ENCODE measurements around the gene CYP11A1. TPM values are rescaled to one million over a fixed set of nuclear protein-coding genes. Genes with fewer than 3 reads are reported as not detected.

The CYP11A1 gene
- total RNA-seq, 4 donors from 2014 or later, result 1.3 to 17.0 (median 9.5) TPM

- intact Hi-C loops (cut with DNase I), result no loop called here
- no peak for TF ChIP-seq CTCF (IDR thresholded peaks at IDR 0.05)
- no peak for TF ChIP-seq POLR2A (IDR thresholded peaks at IDR 0.05)
- Histone ChIP-seq H3K4me1 (no peaks in the 10 kb centered on the region), H3K4me3 (no peak overlapping the region), H3K27ac (no peak overlapping the region), H3K27me3 (peaks cover 0 to 29% (median 0%) of the 10 kb centered on the region in 4 donors), H3K36me3 (peaks cover 0 to 6% (median 0%) of the 10 kb centered on the region in 3 donors), H3K9me3 (no peaks in the 10 kb centered on the region)
- 79 to 100% methylated on average over 1 to 7 of the region's 7 CpGs for whole genome bisulfite sequencing, 2 donors
- DNase-seq, result no peak
Observed at GRCh38 chr15:74409225-74409624, 41.8 kb upstream of the CYP11A1 start.

- no peak overlapping the region for H3K27ac ChIP-seq
- no peak overlapping the region for H3K4me3 ChIP-seq
- no peaks in the 10 kb centered on the region for H3K9me3 ChIP-seq
- WGBS, 2 donors, result 80 to 82% methylated on average over 3 to 6 of the region's 7 CpGs
- TF ChIP-seq CTCF (IDR thresholded peaks at IDR 0.05) (no peak), POLR2A (IDR thresholded peaks at IDR 0.05) (no peak)
- peaks cover 0 to 6% (median 0%) of the 10 kb centered on the region in 3 donors for H3K36me3 ChIP-seq
- peaks cover 0 to 32% (median 0%) of the 10 kb centered on the region in 4 donors for H3K27me3 ChIP-seq
- DNase-seq, result no peak
- intact Hi-C loops (cut with DNase I), result no loop called here
- peaks cover 0 to 2% (median 0%) of the 10 kb centered on the region in 3 donors for H3K4me1 ChIP-seq
Observed at GRCh38 chr15:74408815-74409214, 41.4 kb upstream of the CYP11A1 start.

- Histone ChIP-seq H3K27me3 (peaks cover 0 to 37% (median 0%) of the 10 kb centered on the region in 4 donors), H3K4me1 (peaks cover 0 to 7% (median 0%) of the 10 kb centered on the region in 3 donors), H3K27ac (no peak overlapping the region), H3K9me3 (no peaks in the 10 kb centered on the region), H3K4me3 (no peak overlapping the region), H3K36me3 (peaks cover 0 to 6% (median 0%) of the 10 kb centered on the region in 3 donors)
- 71 to 75% methylated on average over 2 of the region's 2 CpGs for WGBS, 2 donors
- no peak for TF ChIP-seq CTCF (IDR thresholded peaks at IDR 0.05)
- no peak for DNase-seq
- intact Hi-C loops (cut with DNase I), result no loop called here
Observed at GRCh38 chr15:74408385-74408784, 40.9 kb upstream of the CYP11A1 start.

GRCh38 chr15:74406992-74407705, 39.7 kb upstream of the CYP11A1 start:
- Histone ChIP-seq H3K27ac (no peak overlapping the region), H3K4me3 (no peak overlapping the region), H3K9me3 (no peaks in the 10 kb centered on the region), H3K36me3 (peaks cover 0 to 6% (median 0%) of the 10 kb centered on the region in 3 donors), H3K4me1 (peaks cover 3 to 19% (median 3%) of the 10 kb centered on the region in 3 donors), H3K27me3 (peaks cover 0 to 48% (median 0%) of the 10 kb centered on the region in 4 donors)
- 49 to 61% methylated on average over 6 to 7 of the region's 12 CpGs for WGBS, 2 donors
- no peak for TF ChIP-seq CTCF (IDR thresholded peaks at IDR 0.05)
- DNase-seq, result no peak
- intact Hi-C loops (cut with DNase I), result no loop called here

- no peak for DNase-seq
- peaks cover 3 to 24% (median 3%) of the 10 kb centered on the region in 3 donors for H3K4me1 ChIP-seq
- H3K27me3 ChIP-seq, result peaks cover 0 to 52% (median 0%) of the 10 kb centered on the region in 4 donors
- H3K36me3 ChIP-seq, result peaks cover 0 to 6% (median 0%) of the 10 kb centered on the region in 3 donors
- no peak overlapping the region for H3K4me3 ChIP-seq
- WGBS, 2 donors, result 93 to 94% methylated on average over 4 of the region's 4 CpGs
- H3K9me3 ChIP-seq, result no peaks in the 10 kb centered on the region
- TF ChIP-seq POLR2A (IDR thresholded peaks at IDR 0.05) (no peak), CTCF (IDR thresholded peaks at IDR 0.05) (no peak)
- no peak overlapping the region for H3K27ac ChIP-seq
- intact Hi-C loops (cut with DNase I), result no loop called here
Observed at GRCh38 chr15:74406517-74406916, 39.1 kb upstream of the CYP11A1 start.

Data from esophagus squamous epithelium (tissue), 5 donors.